Measurements from ENCODE around the gene PPT2.
"Not testable (repeated sequence)": the region's sequence is repeated elsewhere in the genome, so short reads cannot be mapped to it uniquely, and the experiment has no call there.

The PPT2 gene

GRCh38 chr6:32177788-32178546 is 24.0 kb downstream of the PPT2 start, which contains the start of gene RNF5:
RNF5 (plus strand) TSS chr6:32178405; CDS start chr6:32178512, 107 bp downstream.
- peak; percentile 99 for DNase-seq

- no peak for DNase-seq
Measured at GRCh38 chr6:32178547-32179440, 24.9 kb downstream of the PPT2 start.

GRCh38 chr6:32179766-32180405 is 25.9 kb downstream of the PPT2 start:
- DNase-seq: no peak

GRCh38 chr6:32181148-32181702 is 27.3 kb downstream of the PPT2 start:
- no peak for DNase-seq

GRCh38 chr6:32181915-32182529 is 28.1 kb downstream of the PPT2 start:
- no peak for DNase-seq

- no peak for DNase-seq
Measured at GRCh38 chr6:32182555-32182981, 28.6 kb downstream of the PPT2 start.

- DNase-seq: no peak
Measured at GRCh38 chr6:32183030-32183429, 29.1 kb downstream of the PPT2 start.

- no peak for DNase-seq
Measured at GRCh38 chr6:32183483-32184083, 29.6 kb downstream of the PPT2 start.

- DNase-seq: no peak
Measured at GRCh38 chr6:32184084-32184640, 30.2 kb downstream of the PPT2 start, which contains the start of gene AGER. AGER (minus strand) TSS chr6:32184253; CDS start chr6:32184222, 31 bp downstream.

GRCh38 chr6:32185681-32186131 is 31.8 kb downstream of the PPT2 start:
- not testable (repeated sequence) for DNase-seq

- not testable (repeated sequence) for DNase-seq
Measured at GRCh38 chr6:32186151-32186840, 32.4 kb downstream of the PPT2 start.

GRCh38 chr6:32187009-32187709 is 33.2 kb downstream of the PPT2 start:
- DNase-seq: no peak

- not testable (repeated sequence) for DNase-seq
Measured at GRCh38 chr6:32187725-32188380, 33.9 kb downstream of the PPT2 start.

GRCh38 chr6:32188381-32189068 is 34.6 kb downstream of the PPT2 start:
- no peak for DNase-seq

GRCh38 chr6:32189069-32189741 is 35.3 kb downstream of the PPT2 start:
- DNase-seq: no peak

- no peak for DNase-seq
Measured at GRCh38 chr6:32189742-32190053, 35.8 kb downstream of the PPT2 start.

- DNase-seq: peak; percentile 58
Measured at GRCh38 chr6:32190054-32190851, 36.3 kb downstream of the PPT2 start, which contains the start of gene PBX2. PBX2 (minus strand) TSS chr6:32190202; CDS start chr6:32189915, 287 bp downstream.

Measured in NCI-H1694 (cell line).